K562 (cell line): ENCODE results near the gene GLCCI1. TPM values are rescaled to one million over a fixed set of nuclear protein-coding genes. Genes with fewer than 3 reads are reported as not detected.
A peak's percentile ranks its signal among the peaks of the same experiment; 100 is the strongest.

Experiments used
- polyA plus RNA-seq, 8 experiments: library from polyadenylated mRNA; depleted of rRNA in 4 of 8; stranded (reverse) in 5 of 8; unstranded in 3 of 8; fragments of >200 nt; fragmentation: Nextera tagmentation in 2 of 8; fragmentation: Illumina TruSeq in 1 of 8; extraction: Ambion mirVana in 2 of 8; extraction: Trizol in 1 of 8; gene quantifications; 2 replicates each; pipeline versions ENCODE4 v1.2.1 to v1.2.3, GENCODE V29; 2011 to 2014; ENCODE audit warnings: inconsistent platforms in 1 of 8, missing spikeins in 1 of 8
- total RNA-seq, 7 experiments: library from RNA; depleted of rRNA in 6 of 7; stranded (reverse); fragments of >200 nt in 6 of 7; fragmentation: Illumina TruSeq in 2 of 7; extraction: Trizol in 2 of 7; gene quantifications; 2 replicates each; pipeline versions ENCODE4 v1.2.1 to v1.2.3, GENCODE V29; 2011 to 2021; ENCODE audit warnings: low replicate concordance in 1 of 7
- TF ChIP-seq, protein P1 (sequence below), 2 experiments: fragments of 450-650 bp; formaldehyde crosslinking in 1 of 2; IDR thresholded peaks; 2 replicates each; pipeline versions ENCODE4 v1.4.0 to v1.6.1; 2014 to 2020; ENCODE audit warnings: mild to moderate bottlenecking in 2 of 2, borderline replicate concordance in 1 of 2, low read depth in 1 of 2

The GLCCI1 gene
- total and polyA plus RNA-seq, 9 of the 15 experiments (the other 6 are each of a cell fraction or from before 2014, with no cell fraction given), result 2.7 to 11.9 (median 7.2) TPM

DNA sequence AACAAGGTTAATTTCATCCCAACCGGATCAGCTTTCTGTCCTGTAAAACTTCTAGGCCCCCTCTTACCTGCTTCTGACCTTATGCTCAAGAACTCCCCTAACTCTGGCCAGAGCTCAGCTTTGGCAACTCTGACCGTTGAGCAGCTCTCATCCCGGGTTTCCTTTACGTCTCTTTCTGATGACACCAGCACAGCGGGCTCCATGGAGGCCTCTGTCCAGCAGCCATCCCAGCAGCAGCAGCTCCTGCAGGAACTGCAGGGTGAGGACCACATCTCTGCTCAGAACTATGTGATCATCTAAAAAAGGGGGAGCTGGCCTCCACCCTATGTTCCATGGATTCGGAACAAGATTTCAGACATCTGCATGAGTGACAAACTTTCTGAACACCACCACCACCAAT lies 117.6 kb downstream of the GLCCI1 start (continued):
- TF ChIP-seq, protein P1, sequence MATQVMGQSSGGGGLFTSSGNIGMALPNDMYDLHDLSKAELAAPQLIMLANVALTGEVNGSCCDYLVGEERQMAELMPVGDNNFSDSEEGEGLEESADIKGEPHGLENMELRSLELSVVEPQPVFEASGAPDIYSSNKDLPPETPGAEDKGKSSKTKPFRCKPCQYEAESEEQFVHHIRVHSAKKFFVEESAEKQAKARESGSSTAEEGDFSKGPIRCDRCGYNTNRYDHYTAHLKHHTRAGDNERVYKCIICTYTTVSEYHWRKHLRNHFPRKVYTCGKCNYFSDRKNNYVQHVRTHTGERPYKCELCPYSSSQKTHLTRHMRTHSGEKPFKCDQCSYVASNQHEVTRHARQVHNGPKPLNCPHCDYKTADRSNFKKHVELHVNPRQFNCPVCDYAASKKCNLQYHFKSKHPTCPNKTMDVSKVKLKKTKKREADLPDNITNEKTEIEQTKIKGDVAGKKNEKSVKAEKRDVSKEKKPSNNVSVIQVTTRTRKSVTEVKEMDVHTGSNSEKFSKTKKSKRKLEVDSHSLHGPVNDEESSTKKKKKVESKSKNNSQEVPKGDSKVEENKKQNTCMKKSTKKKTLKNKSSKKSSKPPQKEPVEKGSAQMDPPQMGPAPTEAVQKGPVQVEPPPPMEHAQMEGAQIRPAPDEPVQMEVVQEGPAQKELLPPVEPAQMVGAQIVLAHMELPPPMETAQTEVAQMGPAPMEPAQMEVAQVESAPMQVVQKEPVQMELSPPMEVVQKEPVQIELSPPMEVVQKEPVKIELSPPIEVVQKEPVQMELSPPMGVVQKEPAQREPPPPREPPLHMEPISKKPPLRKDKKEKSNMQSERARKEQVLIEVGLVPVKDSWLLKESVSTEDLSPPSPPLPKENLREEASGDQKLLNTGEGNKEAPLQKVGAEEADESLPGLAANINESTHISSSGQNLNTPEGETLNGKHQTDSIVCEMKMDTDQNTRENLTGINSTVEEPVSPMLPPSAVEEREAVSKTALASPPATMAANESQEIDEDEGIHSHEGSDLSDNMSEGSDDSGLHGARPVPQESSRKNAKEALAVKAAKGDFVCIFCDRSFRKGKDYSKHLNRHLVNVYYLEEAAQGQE (IDR thresholded peaks at IDR 0.05; ENCODE audit: borderline replicate concordance), result 0 out of 2 replicates have a peak, but pooled peaks have one; percentile 8
- TF ChIP-seq, protein P1 (CRISPR knock-in tag; IDR thresholded peaks at IDR 0.05; ENCODE audit: low read depth), result no peak
